ENCODE data around the gene MDC1.

The MDC1 gene

GRCh38 chr6:30750379-30750668 lies 33.2 kb upstream of the MDC1 start:
- TF ChIP-seq, protein P1, sequence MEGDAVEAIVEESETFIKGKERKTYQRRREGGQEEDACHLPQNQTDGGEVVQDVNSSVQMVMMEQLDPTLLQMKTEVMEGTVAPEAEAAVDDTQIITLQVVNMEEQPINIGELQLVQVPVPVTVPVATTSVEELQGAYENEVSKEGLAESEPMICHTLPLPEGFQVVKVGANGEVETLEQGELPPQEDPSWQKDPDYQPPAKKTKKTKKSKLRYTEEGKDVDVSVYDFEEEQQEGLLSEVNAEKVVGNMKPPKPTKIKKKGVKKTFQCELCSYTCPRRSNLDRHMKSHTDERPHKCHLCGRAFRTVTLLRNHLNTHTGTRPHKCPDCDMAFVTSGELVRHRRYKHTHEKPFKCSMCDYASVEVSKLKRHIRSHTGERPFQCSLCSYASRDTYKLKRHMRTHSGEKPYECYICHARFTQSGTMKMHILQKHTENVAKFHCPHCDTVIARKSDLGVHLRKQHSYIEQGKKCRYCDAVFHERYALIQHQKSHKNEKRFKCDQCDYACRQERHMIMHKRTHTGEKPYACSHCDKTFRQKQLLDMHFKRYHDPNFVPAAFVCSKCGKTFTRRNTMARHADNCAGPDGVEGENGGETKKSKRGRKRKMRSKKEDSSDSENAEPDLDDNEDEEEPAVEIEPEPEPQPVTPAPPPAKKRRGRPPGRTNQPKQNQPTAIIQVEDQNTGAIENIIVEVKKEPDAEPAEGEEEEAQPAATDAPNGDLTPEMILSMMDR (IDR thresholded peaks at IDR 0.05; ENCODE audit: insufficient read depth, low read depth, low read length, missing control alignments): no peak
- H3K4me3 ChIP-seq (ENCODE audit: low read length): no peak overlapping the region
- no peak for DNase-seq (ENCODE audit: low read depth)

GRCh38 chr6:30749554-30750378 lies 32.7 kb upstream of the MDC1 start:
- DNase-seq (ENCODE audit: low read depth): peak; percentile 90
- no peak overlapping the region for H3K4me3 ChIP-seq (ENCODE audit: low read length)
- TF ChIP-seq, protein P1 (IDR thresholded peaks at IDR 0.05; ENCODE audit: insufficient read depth, low read depth, low read length, missing control alignments): no peak

DNA sequence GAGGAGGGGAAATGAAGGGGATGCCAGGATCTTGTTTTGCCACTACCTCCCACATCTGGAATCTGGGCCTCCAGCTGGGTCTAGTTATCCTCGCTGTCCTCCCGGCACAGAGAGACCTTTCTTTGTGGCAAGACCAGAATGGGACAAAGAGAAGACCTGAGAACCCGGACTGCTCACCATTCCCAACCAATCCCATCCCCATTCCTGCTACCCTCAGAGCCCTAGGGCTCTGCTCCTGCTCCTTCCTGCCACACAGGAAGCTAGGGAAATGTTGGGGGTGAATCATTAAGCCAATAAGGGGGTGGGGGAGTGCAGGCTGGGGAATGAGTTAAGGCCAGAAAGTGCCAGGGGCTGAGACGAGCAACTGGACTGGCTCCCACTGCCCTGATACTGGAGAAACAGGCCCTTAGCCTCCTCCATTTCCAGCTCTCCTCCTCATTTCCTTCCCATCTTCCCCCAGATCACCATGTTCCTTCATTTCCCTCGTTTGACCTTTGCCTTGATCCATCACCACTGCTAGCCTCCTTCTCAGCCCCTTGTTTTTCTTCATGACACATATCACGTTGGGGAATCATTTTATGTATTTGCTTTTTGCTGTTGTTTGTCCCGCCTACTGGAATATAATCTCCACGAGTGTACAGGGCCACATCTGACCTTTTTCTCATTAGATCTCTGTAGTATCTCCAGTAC lies 31.9 kb upstream of the MDC1 start:
- no peak overlapping the region for H3K4me3 ChIP-seq (ENCODE audit: low read length)
- TF ChIP-seq, protein P1 (IDR thresholded peaks at IDR 0.05; ENCODE audit: insufficient read depth, low read depth, low read length, missing control alignments): no peak
- DNase-seq (ENCODE audit: low read depth): peak; percentile 92

DNA sequence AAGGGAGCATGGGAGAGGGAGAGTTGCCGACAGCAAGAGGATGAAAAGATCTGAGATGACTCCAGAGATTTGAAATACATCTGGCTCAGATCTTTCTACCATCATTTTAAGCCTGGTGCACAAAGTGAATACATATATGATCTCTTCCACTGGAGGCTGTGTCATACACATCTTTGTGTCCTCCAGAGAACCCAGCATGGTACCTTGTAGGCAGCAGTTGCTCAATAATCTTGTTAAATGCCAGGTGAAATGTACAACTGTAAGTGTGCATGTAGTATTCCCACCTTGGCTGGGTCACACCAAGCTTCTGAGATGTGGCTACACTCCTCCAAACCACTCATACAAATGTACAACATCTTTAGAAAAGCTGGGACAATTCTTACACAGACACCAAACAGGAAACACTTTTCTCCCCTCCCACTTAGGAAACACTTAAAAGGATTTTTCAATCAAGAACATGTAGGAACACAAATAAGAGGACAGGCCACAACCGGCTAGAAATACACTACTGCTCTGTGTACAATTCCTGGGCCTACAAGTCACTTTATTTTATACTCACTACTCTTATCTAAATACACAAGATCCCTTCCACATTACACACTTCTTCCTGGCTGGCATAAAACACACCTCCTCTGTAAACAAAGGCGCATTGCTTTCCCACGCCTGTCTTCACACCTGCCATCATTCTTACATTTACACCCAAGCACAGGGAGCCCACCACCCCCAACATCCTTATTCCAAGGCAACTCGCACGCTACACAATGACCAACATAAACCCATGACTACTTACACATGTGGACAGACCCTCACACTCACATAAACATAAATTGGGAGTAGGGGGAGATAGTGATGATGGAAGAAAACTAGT lies 31.1 kb upstream of the MDC1 start:
- H3K4me3 ChIP-seq (ENCODE audit: low read length): no peak overlapping the region
- TF ChIP-seq, protein P1 (IDR thresholded peaks at IDR 0.05; ENCODE audit: insufficient read depth, low read depth, low read length, missing control alignments): no peak
- peak; percentile 94 for DNase-seq (ENCODE audit: low read depth)

GRCh38 chr6:30747300-30747687 lies 30.2 kb upstream of the MDC1 start:
- peak; percentile 26 for DNase-seq (ENCODE audit: low read depth)
- no peak overlapping the region for H3K4me3 ChIP-seq (ENCODE audit: low read length)
- TF ChIP-seq, protein P1 (IDR thresholded peaks at IDR 0.05; ENCODE audit: insufficient read depth, low read depth, low read length, missing control alignments): no peak

GRCh38 chr6:30744054-30744805 lies 27.1 kb upstream of the MDC1 start, which contains the start of gene IER3:
TSS of gene IER3 (minus strand) at chr6:30744547. CDS start at chr6:30744518, 29 bp downstream.
- DNase-seq (ENCODE audit: low read depth): peak; percentile 98
- H3K4me3 ChIP-seq (ENCODE audit: low read length): peak within 1 kb of the TSS; percentile 97
- TF ChIP-seq, protein P1 (IDR thresholded peaks at IDR 0.05; ENCODE audit: insufficient read depth, low read depth, low read length, missing control alignments): peak; percentile 55
